ENCODE measurements around the gene SH3RF3.

The SH3RF3 gene

GRCh38 chr2:109403841-109404201 is 274.8 kb downstream of the SH3RF3 start:
- no peak for DNase-seq
- TF ChIP-seq POLR2A (IDR thresholded peaks at IDR 0.05; ENCODE audit: low read length) (no peak), GATA1 (IDR thresholded peaks at IDR 0.05; ENCODE audit: low read depth, low read length) (no peak)

- DNase-seq = no peak
- no peak for TF ChIP-seq GATA1 (IDR thresholded peaks at IDR 0.05; ENCODE audit: low read depth, low read length)
- TF ChIP-seq POLR2A (IDR thresholded peaks at IDR 0.05; ENCODE audit: low read length) = no peak
These were observed 275.7 kb downstream of the SH3RF3 start for GRCh38 chr2:109404681-109405080.

- TF ChIP-seq POLR2A (IDR thresholded peaks at IDR 0.05; ENCODE audit: low read length) = no peak
- TF ChIP-seq GATA1 (IDR thresholded peaks at IDR 0.05; ENCODE audit: low read depth, low read length) = no peak
- DNase-seq = no peak
These were observed 276.9 kb downstream of the SH3RF3 start for GRCh38 chr2:109405873-109406272.

GRCh38 chr2:109406301-109406700 is 277.3 kb downstream of the SH3RF3 start:
- no peak for DNase-seq
- TF ChIP-seq GATA1 (IDR thresholded peaks at IDR 0.05; ENCODE audit: low read depth, low read length) (no peak), POLR2A (IDR thresholded peaks at IDR 0.05; ENCODE audit: low read length) (no peak)

GRCh38 chr2:109407276-109408042 is 278.5 kb downstream of the SH3RF3 start:
- TF ChIP-seq GATA1 (IDR thresholded peaks at IDR 0.05; ENCODE audit: low read depth, low read length) (no peak), POLR2A (IDR thresholded peaks at IDR 0.05; ENCODE audit: low read length) (no peak)
- no peak for DNase-seq

- no peak for DNase-seq
- no peak for TF ChIP-seq POLR2A (IDR thresholded peaks at IDR 0.05; ENCODE audit: low read length)
- TF ChIP-seq GATA1 (IDR thresholded peaks at IDR 0.05; ENCODE audit: low read depth, low read length) = no peak
These were observed 279.0 kb downstream of the SH3RF3 start for GRCh38 chr2:109408043-109408335.

GRCh38 chr2:109409321-109410038 is 280.5 kb downstream of the SH3RF3 start:
- TF ChIP-seq POLR2A (IDR thresholded peaks at IDR 0.05; ENCODE audit: low read length) (no peak), GATA1 (IDR thresholded peaks at IDR 0.05; ENCODE audit: low read depth, low read length) (no peak)
- peak; percentile 63 to 79 for DNase-seq

- DNase-seq = no peak
- TF ChIP-seq POLR2A (IDR thresholded peaks at IDR 0.05; ENCODE audit: low read length) = no peak
- no peak for TF ChIP-seq GATA1 (IDR thresholded peaks at IDR 0.05; ENCODE audit: low read depth, low read length)
These were observed 281.2 kb downstream of the SH3RF3 start for GRCh38 chr2:109410039-109410815.

- TF ChIP-seq GATA1 (IDR thresholded peaks at IDR 0.05; ENCODE audit: low read depth, low read length) (no peak), POLR2A (IDR thresholded peaks at IDR 0.05; ENCODE audit: low read length) (no peak)
- no peak for DNase-seq
These were observed 282.8 kb downstream of the SH3RF3 start for GRCh38 chr2:109411640-109412325.

- DNase-seq = no peak
- TF ChIP-seq POLR2A (IDR thresholded peaks at IDR 0.05; ENCODE audit: low read length) (no peak), GATA1 (IDR thresholded peaks at IDR 0.05; ENCODE audit: low read depth, low read length) (no peak)
These were observed 286.6 kb downstream of the SH3RF3 start for GRCh38 chr2:109415581-109416013.

GRCh38 chr2:109417701-109418335 is 288.8 kb downstream of the SH3RF3 start:
- TF ChIP-seq GATA1 (IDR thresholded peaks at IDR 0.05; ENCODE audit: low read depth, low read length) (no peak), POLR2A (IDR thresholded peaks at IDR 0.05; ENCODE audit: low read length) (no peak)
- DNase-seq = no peak

- no peak for TF ChIP-seq POLR2A (IDR thresholded peaks at IDR 0.05; ENCODE audit: low read length)
- no peak for TF ChIP-seq GATA1 (IDR thresholded peaks at IDR 0.05; ENCODE audit: low read depth, low read length)
- DNase-seq = no peak
These were observed 289.7 kb downstream of the SH3RF3 start for GRCh38 chr2:109418716-109419115.

GRCh38 chr2:109419171-109419756 is 290.3 kb downstream of the SH3RF3 start:
- TF ChIP-seq POLR2A (IDR thresholded peaks at IDR 0.05; ENCODE audit: low read length) (no peak), GATA1 (IDR thresholded peaks at IDR 0.05; ENCODE audit: low read depth, low read length) (no peak)
- DNase-seq = no peak
